ENCODE results near the gene CEP57. TPM values are rescaled to one million over a fixed set of nuclear protein-coding genes. Genes with fewer than 3 reads are reported as not detected.
"Not testable (repeated sequence)": the region's sequence is repeated elsewhere in the genome, so short reads cannot be mapped to it uniquely, and the experiment has no call there.

Gene CEP57
- total and polyA plus RNA-seq, 11 donors = 8.7 to 31.7 (median 21.3) TPM

DNA sequence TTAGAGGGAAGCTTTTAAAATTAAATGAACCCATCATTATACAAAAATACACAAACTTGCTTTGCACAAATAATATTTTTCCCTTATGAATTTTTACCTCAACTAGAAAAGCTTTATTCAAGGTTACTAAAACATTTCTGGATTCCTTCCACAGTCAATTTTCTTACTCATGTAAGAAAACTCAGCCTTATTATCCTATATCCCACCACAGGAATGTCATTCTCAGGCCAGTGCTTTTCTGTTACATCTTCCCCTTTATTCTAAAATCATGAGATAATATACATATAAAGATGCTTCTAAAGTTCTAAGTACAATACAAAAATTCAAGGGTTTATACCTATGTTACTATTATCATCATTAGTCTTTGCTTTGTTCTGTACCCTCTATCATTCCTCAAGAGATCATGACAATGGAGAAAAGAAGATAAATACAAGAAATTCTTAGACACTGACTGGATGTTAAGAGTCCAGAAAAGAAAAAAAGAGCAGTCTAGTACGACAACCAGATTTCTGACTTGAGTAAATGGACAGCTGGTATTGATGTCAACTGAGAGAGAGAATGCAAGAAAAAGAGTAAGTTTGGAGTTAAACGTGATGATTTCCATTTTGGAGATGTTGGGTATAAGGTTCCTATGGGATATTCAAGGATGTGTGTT lies 73.3 kb downstream of the CEP57 start:
- DNase-seq (no peak), ATAC-seq (no peak)
- Histone ChIP-seq H3K27ac (no peak overlapping the region), H3K36me3 (peaks cover 0 to 71% (median 46%) of the 10 kb centered on the region in 9 donors), H3K4me1 (no peaks in the 10 kb centered on the region), H3K27me3 (no peaks in the 10 kb centered on the region), H3K9me3 (no peaks in the 10 kb centered on the region), H3K4me3 (no peak overlapping the region)
- intact Hi-C loops (cut with DNase I) = no loop called here
- TF ChIP-seq, protein P1, sequence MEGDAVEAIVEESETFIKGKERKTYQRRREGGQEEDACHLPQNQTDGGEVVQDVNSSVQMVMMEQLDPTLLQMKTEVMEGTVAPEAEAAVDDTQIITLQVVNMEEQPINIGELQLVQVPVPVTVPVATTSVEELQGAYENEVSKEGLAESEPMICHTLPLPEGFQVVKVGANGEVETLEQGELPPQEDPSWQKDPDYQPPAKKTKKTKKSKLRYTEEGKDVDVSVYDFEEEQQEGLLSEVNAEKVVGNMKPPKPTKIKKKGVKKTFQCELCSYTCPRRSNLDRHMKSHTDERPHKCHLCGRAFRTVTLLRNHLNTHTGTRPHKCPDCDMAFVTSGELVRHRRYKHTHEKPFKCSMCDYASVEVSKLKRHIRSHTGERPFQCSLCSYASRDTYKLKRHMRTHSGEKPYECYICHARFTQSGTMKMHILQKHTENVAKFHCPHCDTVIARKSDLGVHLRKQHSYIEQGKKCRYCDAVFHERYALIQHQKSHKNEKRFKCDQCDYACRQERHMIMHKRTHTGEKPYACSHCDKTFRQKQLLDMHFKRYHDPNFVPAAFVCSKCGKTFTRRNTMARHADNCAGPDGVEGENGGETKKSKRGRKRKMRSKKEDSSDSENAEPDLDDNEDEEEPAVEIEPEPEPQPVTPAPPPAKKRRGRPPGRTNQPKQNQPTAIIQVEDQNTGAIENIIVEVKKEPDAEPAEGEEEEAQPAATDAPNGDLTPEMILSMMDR (IDR thresholded peaks at IDR 0.05) = no peak
- no peak for TF ChIP-seq POLR2A (IDR thresholded peaks at IDR 0.05)
- 86 to 92% (median 89%) methylated on average over 2 of the region's 2 CpGs for WGBS, 4 donors

GRCh38 chr11:95867105-95867504 lies 76.8 kb downstream of the CEP57 start:
- intact Hi-C loops (cut with DNase I) = loop anchor here in 1 of 10 donors (5.0 kb wide), 1 partner anchor 35 kb away; no protein-coding TSS in a partner anchor
- H3K4me1 ChIP-seq = no peaks in the 10 kb centered on the region

GRCh38 chr11:95870877-95871276 lies 80.6 kb downstream of the CEP57 start:
- H3K4me1 ChIP-seq; H3K27ac ChIP-seq; H3K36me3 ChIP-seq; DNase-seq; H3K4me3 ChIP-seq; H3K27me3 ChIP-seq; intact Hi-C loops (cut with DNase I); ATAC-seq; H3K9me3 ChIP-seq: not testable (repeated sequence)
- whole genome bisulfite sequencing, 4 donors = 92 to 98% (median 95%) methylated on average over 3 of the region's 3 CpGs

More at GRCh38 chr11:95867105-95867504, 76.8 kb downstream of the CEP57 start:
- WGBS, 4 donors = 83 to 96% (median 92%) methylated on average over 6 of the region's 6 CpGs
- no peaks in the 10 kb centered on the region for H3K9me3 ChIP-seq
- no peak overlapping the region for H3K4me3 ChIP-seq
- peaks cover 0 to 36% (median 26%) of the 10 kb centered on the region in 9 donors for H3K36me3 ChIP-seq
- ATAC-seq (no peak), DNase-seq (no peak)
- TF ChIP-seq, protein P1 (IDR thresholded peaks at IDR 0.05) = no peak
- no peak for TF ChIP-seq POLR2A (IDR thresholded peaks at IDR 0.05)
- no peaks in the 10 kb centered on the region for H3K27me3 ChIP-seq
- no peak overlapping the region for H3K27ac ChIP-seq

DNA sequence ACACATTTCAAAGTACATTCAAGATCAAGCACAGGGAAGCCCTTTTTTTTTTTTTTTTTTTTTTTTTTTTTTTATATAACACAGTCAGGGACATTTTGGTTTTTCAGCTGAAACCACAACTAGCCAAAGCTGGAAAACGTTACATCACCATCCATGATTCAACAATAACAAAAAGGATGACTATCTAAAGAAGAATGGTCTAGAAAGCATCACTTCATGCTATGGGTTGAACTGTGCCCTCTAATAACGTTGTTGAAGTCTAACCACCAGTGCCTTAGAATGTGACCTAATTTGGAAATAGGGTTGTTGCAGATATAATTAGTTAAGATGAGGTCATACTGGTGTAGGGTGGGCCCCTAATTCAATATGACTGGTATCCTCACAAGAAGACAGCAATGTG lies 87.0 kb downstream of the CEP57 start:
- no peak for DNase-seq
- H3K4me1 ChIP-seq = no peaks in the 10 kb centered on the region
- H3K36me3 ChIP-seq = peaks cover 0 to 34% (median 0%) of the 10 kb centered on the region in 9 donors
- whole genome bisulfite sequencing, 4 donors = 76 to 89% (median 86%) methylated on average over 2 of the region's 2 CpGs
- no peaks in the 10 kb centered on the region for H3K27me3 ChIP-seq
- no peak for TF ChIP-seq POLR2A (IDR thresholded peaks at IDR 0.05)
- TF ChIP-seq, protein P1 (IDR thresholded peaks at IDR 0.05) = no peak
- intact Hi-C loops (cut with DNase I) = no loop called here
- ATAC-seq = no peak
- H3K27ac ChIP-seq = no peak overlapping the region
- no peaks in the 10 kb centered on the region for H3K9me3 ChIP-seq
- H3K4me3 ChIP-seq = no peak overlapping the region

Other genes with a start within 250 kb of the CEP57 start
- 10 to 100 TPM in 3 of 9 donors, 1 to 10 TPM in 6; 4.6 to 13.2 (median 7.2) TPM for gene FAM76B, start 716 bp upstream of the CEP57 start, total RNA-seq
- gene FAM76B, start 716 bp upstream of the CEP57 start, polyA plus RNA-seq = 1 to 10 TPM; 4.9 to 5.8 TPM
- 10 to 100 TPM; 13.1 to 23.9 (median 18.8) TPM for gene MTMR2, start 133.6 kb downstream of the CEP57 start, total RNA-seq
- 10 to 100 TPM in 1 of 2 donors, 1 to 10 TPM in 1; 7.1 to 16.7 TPM for gene MTMR2, start 133.6 kb downstream of the CEP57 start, polyA plus RNA-seq

All from heart left ventricle (tissue), 16 donors.